GM12864 (cell line): Measurements from ENCODE around the gene UBL7.
A peak's percentile ranks its signal among the peaks of the same experiment; 100 is the strongest.

Experiments used
- DNase-seq: peaks from one replicate; pipeline ENCODE4 v3.0.0-alpha.2; 2011; ENCODE audit warnings: low read depth
- H3K4me3 ChIP-seq: 2 replicates; pipeline ENCODE4 v1.5.1; 2011; ENCODE audit warnings: mild to moderate bottlenecking, low read depth, low read length, control low read depth
- CTCF ChIP-seq: IDR thresholded peaks from 2 replicates; pipeline ENCODE4 v1.5.1; 2011; ENCODE audit warnings: low read depth, mild to moderate bottlenecking, moderate library complexity, low read length, control low read depth, inconsistent platforms; ENCODE audit errors: missing control alignments

Gene UBL7

DNA sequence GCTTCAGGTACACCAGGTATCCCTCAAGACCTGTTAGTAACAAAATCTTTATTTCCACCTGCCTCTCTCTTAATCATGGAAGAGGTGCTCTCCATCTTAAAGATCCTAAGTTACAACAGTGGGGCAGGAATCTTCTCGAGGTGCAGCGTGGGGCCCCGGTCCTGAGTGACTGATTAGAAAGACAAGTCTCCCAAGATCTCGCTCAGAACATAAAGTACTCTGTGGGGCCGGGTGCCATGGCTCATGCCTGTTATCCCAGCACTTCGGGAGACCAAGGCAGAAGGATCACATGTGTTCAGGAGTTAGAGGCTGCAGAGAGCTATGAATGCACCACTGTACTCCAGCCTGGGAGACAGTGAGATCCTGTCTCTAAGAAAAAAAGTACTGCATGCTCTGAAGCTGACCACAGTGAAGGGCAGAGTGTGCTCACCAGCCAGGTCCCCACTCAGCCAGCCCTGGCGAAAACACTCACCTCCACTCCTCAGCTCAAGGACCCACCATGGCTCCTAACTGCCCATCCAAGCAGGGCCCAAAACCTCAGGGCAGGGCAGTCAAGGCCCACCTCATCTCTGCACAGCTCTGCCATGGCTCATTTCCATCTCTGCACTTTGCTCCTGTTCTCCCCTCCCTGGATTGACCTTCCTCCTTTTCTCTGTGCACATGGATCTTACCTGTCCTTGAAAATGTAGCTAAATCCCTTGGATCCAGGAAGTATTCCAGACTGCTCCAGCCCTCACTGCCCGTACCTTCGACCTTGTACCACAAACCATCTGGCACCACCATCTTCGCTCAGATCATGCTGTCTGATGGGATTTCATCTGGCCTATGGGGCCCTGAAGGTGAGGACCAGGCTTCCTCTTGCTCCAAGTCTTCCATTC is 34.3 kb downstream of the UBL7 start:
- DNase-seq, result no peak
- no peak for TF ChIP-seq CTCF
- H3K4me3 ChIP-seq, result peak overlapping the region; percentile 13; the same call in 1 of the 2 replicates

DNA sequence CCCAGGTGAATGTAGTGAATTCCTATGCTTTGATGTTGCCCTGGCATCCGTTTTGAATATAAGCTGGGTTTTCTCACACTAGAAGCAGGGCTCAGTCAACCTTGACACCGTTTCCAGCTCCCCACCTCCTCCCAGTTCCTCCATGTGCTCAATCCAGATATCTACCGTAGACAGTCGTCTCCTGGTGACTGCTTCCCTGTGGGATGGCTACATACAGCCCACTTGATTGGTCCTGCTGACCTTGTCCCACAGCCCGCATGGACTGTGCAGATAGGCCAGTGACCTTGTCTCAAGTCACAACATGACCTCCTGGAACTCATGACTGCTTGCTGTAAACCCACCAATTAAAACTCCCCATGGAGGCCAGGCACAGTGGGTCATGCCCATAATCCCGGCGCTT is 35.3 kb downstream of the UBL7 start:
- no peak for DNase-seq
- no peak for TF ChIP-seq CTCF
- peak overlapping the region; percentile 26 for H3K4me3 ChIP-seq

- peak overlapping the region; percentile 11 for H3K4me3 ChIP-seq
- no peak for DNase-seq
Observed at GRCh38 chr15:74424901-74425528, 35.9 kb downstream of the UBL7 start.

DNA sequence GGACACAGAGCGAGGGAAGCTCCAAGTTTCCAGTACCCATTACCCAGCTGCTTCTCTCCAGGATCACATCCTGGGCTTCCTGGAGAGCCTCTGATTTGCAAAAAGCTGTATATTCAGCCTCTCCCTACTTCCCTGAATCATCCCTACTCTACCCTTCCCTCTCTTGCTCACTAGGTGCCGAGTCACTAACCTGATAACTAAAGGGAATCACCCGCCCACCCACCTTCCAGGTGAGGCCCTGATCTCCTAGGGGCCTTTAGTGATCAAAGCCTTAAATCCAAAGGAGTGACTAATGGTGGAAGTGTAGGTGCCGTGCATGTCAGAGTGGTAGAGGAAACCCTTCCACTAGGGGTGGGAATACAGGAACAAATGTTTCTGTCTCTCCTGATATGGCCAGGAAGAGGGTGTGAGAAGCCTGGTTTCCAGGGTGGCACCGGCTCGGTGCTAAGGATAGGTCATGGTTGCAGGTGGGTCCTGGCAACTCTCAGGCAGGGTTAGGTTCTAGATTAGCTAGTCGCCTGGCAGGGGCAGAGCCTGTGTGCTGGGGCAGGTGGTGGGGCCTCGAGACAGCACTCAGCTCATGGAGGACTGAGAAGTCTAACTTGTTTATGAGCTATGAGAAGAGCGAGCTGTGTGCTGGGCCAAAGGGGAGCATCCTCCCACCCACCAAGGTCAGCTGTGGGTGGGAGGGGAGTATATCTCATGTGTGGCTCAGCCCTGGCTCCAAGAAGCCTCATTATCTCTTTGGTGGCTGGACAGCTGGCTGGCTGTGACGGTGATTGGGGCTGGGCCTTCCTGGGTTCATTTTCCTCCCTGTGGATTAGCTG is 37.3 kb downstream of the UBL7 start:
- no peak for DNase-seq
- TF ChIP-seq CTCF, result no peak
- peak overlapping the region; percentile 38 for H3K4me3 ChIP-seq

More at GRCh38 chr15:74424901-74425528, 35.9 kb downstream of the UBL7 start:
- no peak for TF ChIP-seq CTCF

DNA sequence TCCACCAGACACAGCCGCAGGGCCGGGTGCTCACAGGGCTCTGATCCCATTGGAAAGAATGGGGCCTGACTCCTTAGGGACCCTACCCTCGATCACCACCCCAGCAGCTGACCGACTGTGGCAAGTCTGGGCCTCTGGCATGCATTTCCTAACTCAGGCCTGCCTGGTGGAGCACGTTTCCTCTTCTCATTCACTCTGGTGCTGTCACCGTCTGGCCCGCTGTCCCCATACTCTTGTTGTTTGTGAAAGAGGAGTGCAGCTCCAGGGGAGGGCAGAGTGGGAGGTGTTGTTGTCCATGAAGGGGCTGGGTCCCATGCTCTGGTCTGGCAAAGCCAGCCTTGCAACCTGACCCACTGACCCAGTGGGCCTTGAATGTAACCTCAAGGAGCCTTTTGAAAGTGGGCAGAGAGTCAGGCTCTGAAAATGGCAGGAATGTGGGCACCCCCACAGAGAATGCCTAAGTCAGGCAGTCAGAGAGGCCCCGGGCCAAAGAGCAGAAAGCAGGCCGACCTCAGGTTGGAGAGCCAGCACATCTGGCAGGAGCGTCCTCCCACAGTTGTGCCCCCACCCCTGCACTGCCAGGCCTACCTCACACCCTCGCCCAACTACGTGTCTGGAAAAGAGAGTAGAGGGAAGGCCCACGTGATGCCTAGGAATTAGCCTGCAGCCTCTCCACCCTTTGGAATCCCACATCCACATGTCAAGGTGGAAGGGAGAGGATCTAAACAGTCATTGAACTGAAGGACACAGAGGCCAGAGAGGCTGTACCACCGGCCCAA is 38.1 kb downstream of the UBL7 start:
- TF ChIP-seq CTCF, result no peak
- H3K4me3 ChIP-seq, result peak overlapping the region; percentile 38
- DNase-seq, result no peak

DNA sequence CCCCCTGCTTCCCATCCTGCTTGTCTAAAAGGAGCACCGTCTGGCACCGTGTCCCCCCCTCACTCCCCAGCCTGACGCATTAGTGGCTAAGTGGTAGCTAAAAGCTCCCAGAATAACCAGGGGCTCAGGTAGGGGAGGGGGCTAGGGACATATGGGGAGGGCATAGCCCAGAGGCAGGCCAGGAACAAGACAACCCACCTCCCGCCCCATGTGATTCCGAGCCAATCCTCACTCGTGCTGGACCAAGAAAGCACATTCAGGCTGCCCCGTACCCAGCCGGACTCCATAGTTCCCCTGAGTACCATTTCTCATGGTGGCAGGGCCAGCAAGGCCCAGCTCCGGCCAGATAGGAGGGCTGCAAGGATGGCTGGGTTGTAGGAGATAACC is 38.7 kb downstream of the UBL7 start:
- no peak for TF ChIP-seq CTCF
- H3K4me3 ChIP-seq, result peak overlapping the region; percentile 38
- no peak for DNase-seq
